Esophagus muscularis mucosa (tissue), 4 donors: ENCODE measurements around the gene POF1B. TPM values are rescaled to one million over a fixed set of nuclear protein-coding genes. Genes with fewer than 3 reads are reported as not detected.

ENCODE experiments used
- DNase-seq: peaks from one replicate; pipeline ENCODE4 v3.0.0-alpha.2; 2017; ENCODE audit errors: extremely low spot score
- H3K27ac ChIP-seq, 4 donors: fragments of 200-600 bp; sonication (generic); replicated peaks in 1 of 4; 1 replicate in 3 of 4; 2 replicates in 1 of 4; pipeline ENCODE4 v1.5.1; 2016 to 2019; ENCODE audit warnings: mild to moderate bottlenecking in 1 of 4
- H3K27me3 ChIP-seq, 4 donors: fragments of 200-600 bp; sonication (generic); one replicate each; pipeline versions ENCODE4 v1.5.1 to v1.6.0; 2016 to 2019
- H3K36me3 ChIP-seq, 4 donors: fragments of 200-600 bp; sonication (generic); one replicate each; pipeline ENCODE4 v1.5.1; 2016 to 2019
- H3K4me1 ChIP-seq, 4 donors: fragments of 200-600 bp; sonication (generic); one replicate each; pipeline ENCODE4 v1.5.1; 2016 to 2019
- H3K4me3 ChIP-seq, 4 donors: fragments of 200-600 bp; sonication (generic); 1 replicate in 2 of 4; 2 replicates in 2 of 4; pipeline ENCODE4 v1.5.1; 2016 to 2019; ENCODE audit warnings: mild to moderate bottlenecking in 4 of 4, moderate library complexity in 1 of 4
- H3K9me3 ChIP-seq, 4 donors: fragments of 200-600 bp; sonication (generic); 1 replicate in 3 of 4; 2 replicates in 1 of 4; pipeline ENCODE4 v1.5.1; 2016 to 2019
- CTCF ChIP-seq, 3 experiments: fragments of 200-600 bp in 2 of 3; fragments of 450-650 bp in 1 of 3; sonication (generic) in 2 of 3; IDR thresholded peaks; one replicate each; pipeline ENCODE4 v1.5.1; 2017 to 2019; ENCODE audit warnings: antibody characterized with exemption in 3 of 3, mild to moderate bottlenecking in 2 of 3, moderate library complexity in 1 of 3
- EP300 ChIP-seq: sonication (generic); formaldehyde crosslinking; IDR thresholded peaks from one replicate; pipeline ENCODE4 v1.6.1; 2017; ENCODE audit warnings: antibody characterized with exemption
- POLR2A ChIP-seq: fragments of 450-650 bp; IDR thresholded peaks from one replicate; pipeline ENCODE4 v1.6.1; 2017; ENCODE audit warnings: antibody characterized with exemption, moderate library complexity, mild to moderate bottlenecking, low read depth
- POLR2AphosphoS5 ChIP-seq, 2 donors: sonication (generic); formaldehyde crosslinking; IDR thresholded peaks; one replicate each; pipeline ENCODE4 v1.6.1; 2017; ENCODE audit warnings: antibody characterized with exemption in 2 of 2
- WGBS: methylation state at CpG from one replicate; pipeline ENCODE4 v1.1.5; 2018; 5-methylcytosine and 5-hydroxymethylcytosine counted together
- intact Hi-C: fragments of 100-400 bp; cut with DNase I; formaldehyde crosslinking; loops from one replicate; pipeline ENCODE4 v1.15.1; 2023
- total RNA-seq, 4 donors: library from RNA; depleted of rRNA; stranded (reverse); fragments of >200 nt; gene quantifications; one replicate each; pipeline versions ENCODE4 v1.1.0 to v1.2.1, GENCODE V29; 2016

POF1B gene
- total RNA-seq, 4 donors from 2014 or later: under 0.01 to 0.50 (median 0.34) TPM

GRCh38 chrX:85381602-85382001 lies 2.1 kb upstream of the POF1B start:
- Histone ChIP-seq H3K36me3 (no peaks in the 10 kb centered on the region), H3K27me3 (no peaks in the 10 kb centered on the region), H3K4me1 (no peaks in the 10 kb centered on the region), H3K27ac (no peak overlapping the region), H3K9me3 (no peaks in the 10 kb centered on the region), H3K4me3 (no peak overlapping the region)
- no peak for DNase-seq
- intact Hi-C loops: no loop called here
- WGBS: 69% methylated on average over 3 of the region's 3 CpGs
- no peak for TF ChIP-seq POLR2A
- TF ChIP-seq CTCF (IDR thresholded peaks at IDR 0.05): no peak
- no peak for TF ChIP-seq POLR2AphosphoS5 (IDR thresholded peaks at IDR 0.05)
- no peak for TF ChIP-seq EP300

- intact Hi-C loops: no loop called here
- no peak overlapping the region for H3K4me3 ChIP-seq
- 60% methylated on average over 2 of the region's 2 CpGs for WGBS
- H3K9me3 ChIP-seq: no peaks in the 10 kb centered on the region
- TF ChIP-seq CTCF (IDR thresholded peaks at IDR 0.05) (no peak), POLR2AphosphoS5 (IDR thresholded peaks at IDR 0.05) (no peak), POLR2A (no peak), EP300 (no peak)
- H3K4me1 ChIP-seq: no peaks in the 10 kb centered on the region
- DNase-seq: no peak
- no peaks in the 10 kb centered on the region for H3K36me3 ChIP-seq
- H3K27ac ChIP-seq: no peak overlapping the region
- no peaks in the 10 kb centered on the region for H3K27me3 ChIP-seq
Measured at GRCh38 chrX:85378461-85378860, 1.0 kb downstream of the POF1B start.

- Histone ChIP-seq H3K36me3 (no peaks in the 10 kb centered on the region), H3K27ac (no peak overlapping the region), H3K9me3 (no peaks in the 10 kb centered on the region), H3K4me3 (no peak overlapping the region), H3K27me3 (no peaks in the 10 kb centered on the region), H3K4me1 (no peaks in the 10 kb centered on the region)
- TF ChIP-seq EP300: no peak
- TF ChIP-seq POLR2A: no peak
- TF ChIP-seq POLR2AphosphoS5 (IDR thresholded peaks at IDR 0.05): no peak
- no peak for TF ChIP-seq CTCF (IDR thresholded peaks at IDR 0.05)
- WGBS: 27% methylated on average over 5 of the region's 5 CpGs
- no peak for DNase-seq
- intact Hi-C loops: no loop called here
Measured at GRCh38 chrX:85375333-85375738, 4.1 kb downstream of the POF1B start.

GRCh38 chrX:85365370-85365995 lies 14.0 kb downstream of the POF1B start:
- Histone ChIP-seq H3K4me3 (no peak overlapping the region), H3K27me3 (no peaks in the 10 kb centered on the region), H3K36me3 (no peaks in the 10 kb centered on the region), H3K27ac (no peak overlapping the region), H3K9me3 (no peaks in the 10 kb centered on the region), H3K4me1 (no peaks in the 10 kb centered on the region)
- 58% methylated on average over 3 of the region's 4 CpGs for WGBS
- intact Hi-C loops: no loop called here
- no peak for DNase-seq
- no peak for TF ChIP-seq CTCF (IDR thresholded peaks at IDR 0.05)
- TF ChIP-seq POLR2A: no peak
- no peak for TF ChIP-seq POLR2AphosphoS5 (IDR thresholded peaks at IDR 0.05)
- no peak for TF ChIP-seq EP300

- WGBS: 67% methylated on average over 1 of the region's 1 CpG
- Histone ChIP-seq H3K27me3 (no peaks in the 10 kb centered on the region), H3K4me1 (no peaks in the 10 kb centered on the region), H3K36me3 (no peaks in the 10 kb centered on the region), H3K27ac (no peak overlapping the region), H3K4me3 (no peak overlapping the region), H3K9me3 (no peaks in the 10 kb centered on the region)
- TF ChIP-seq EP300: no peak
- no peak for TF ChIP-seq POLR2AphosphoS5 (IDR thresholded peaks at IDR 0.05)
- no peak for TF ChIP-seq POLR2A
- no peak for TF ChIP-seq CTCF (IDR thresholded peaks at IDR 0.05)
- no peak for DNase-seq
- intact Hi-C loops: no loop called here
Measured at GRCh38 chrX:85359051-85359450, 20.4 kb downstream of the POF1B start.
